Measurements from ENCODE around the gene FRK.
"Not testable (repeated sequence)": the region's sequence is repeated elsewhere in the genome, so short reads cannot be mapped to it uniquely, and the experiment has no call there.

Gene FRK

GRCh38 chr6:116060572-116061283 is at the start of gene FRK:
TSS of gene FRK (minus strand) at chr6:116060891. CDS start at chr6:116060311, 580 bp downstream.
- DNase-seq (ENCODE audit: low read depth), result no peak

GRCh38 chr6:116108836-116109235 is 48.1 kb upstream of the FRK start:
- DNase-seq (ENCODE audit: low read depth), result no peak

GRCh38 chr6:116106146-116106545 is 45.5 kb upstream of the FRK start:
- DNase-seq (ENCODE audit: low read depth), result no peak

GRCh38 chr6:116105247-116105646 is 44.6 kb upstream of the FRK start:
- no peak for DNase-seq (ENCODE audit: low read depth)

GRCh38 chr6:116104636-116105035 is 43.9 kb upstream of the FRK start:
- no peak for DNase-seq (ENCODE audit: low read depth)

- no peak for DNase-seq (ENCODE audit: low read depth)
These were observed 42.2 kb upstream of the FRK start for GRCh38 chr6:116102873-116103272.

GRCh38 chr6:116101790-116102189 is 41.1 kb upstream of the FRK start:
- DNase-seq (ENCODE audit: low read depth), result no peak

- DNase-seq (ENCODE audit: low read depth), result no peak
These were observed 40.6 kb upstream of the FRK start for GRCh38 chr6:116101302-116101718.

GRCh38 chr6:116100419-116101301 is 40.0 kb upstream of the FRK start, which contains the start of gene NT5DC1:
TSS of gene NT5DC1 (plus strand) at chr6:116100853. CDS start at chr6:116100931, 78 bp downstream.
- DNase-seq (ENCODE audit: low read depth), result peak; percentile 71

GRCh38 chr6:116099036-116099435 is 38.3 kb upstream of the FRK start:
- DNase-seq (ENCODE audit: low read depth), result no peak

GRCh38 chr6:116096979-116097816 is 36.5 kb upstream of the FRK start:
- no peak for DNase-seq (ENCODE audit: low read depth)

- DNase-seq (ENCODE audit: low read depth), result not testable (repeated sequence)
These were observed 35.5 kb upstream of the FRK start for GRCh38 chr6:116096048-116096759.

- DNase-seq (ENCODE audit: low read depth), result no peak
These were observed 33.4 kb upstream of the FRK start for GRCh38 chr6:116094041-116094440.

- DNase-seq (ENCODE audit: low read depth), result no peak
These were observed 29.6 kb upstream of the FRK start for GRCh38 chr6:116090251-116090650.

- DNase-seq (ENCODE audit: low read depth), result no peak
These were observed 28.3 kb upstream of the FRK start for GRCh38 chr6:116088946-116089345.

GRCh38 chr6:116087437-116088027 is 26.8 kb upstream of the FRK start:
- no peak for DNase-seq (ENCODE audit: low read depth)

GRCh38 chr6:116084284-116084683 is 23.6 kb upstream of the FRK start:
- DNase-seq (ENCODE audit: low read depth), result no peak

GRCh38 chr6:116083052-116083451 is 22.4 kb upstream of the FRK start:
- no peak for DNase-seq (ENCODE audit: low read depth)

- no peak for DNase-seq (ENCODE audit: low read depth)
These were observed 18.3 kb upstream of the FRK start for GRCh38 chr6:116078945-116079344.

- DNase-seq (ENCODE audit: low read depth), result no peak
These were observed 17.8 kb upstream of the FRK start for GRCh38 chr6:116078522-116078921.

- no peak for DNase-seq (ENCODE audit: low read depth)
These were observed 14.2 kb upstream of the FRK start for GRCh38 chr6:116074732-116075390.

All from stimulated activated CD8-positive, alpha-beta memory T cell treated with anti-CD3 and anti-CD28 coated beads, Interleukin-15, amount 100 ng/mL, for 24 hours (primary cell).